Heart left ventricle (tissue), 13 donors: ENCODE measurements around the gene SRPK2.

Source experiments
- CTCF ChIP-seq, 12 donors: fragments of 200-600 bp; sonication (generic) in 4 of 12; IDR thresholded peaks; one replicate each; pipeline versions ENCODE4 v1.5.0 to v1.8.0; 2018 to 2022; ENCODE audit warnings: antibody characterized with exemption in 12 of 12, mild to moderate bottlenecking in 5 of 12
- POLR2A ChIP-seq, 2 donors: fragments of 450-650 bp; IDR thresholded peaks; one replicate each; pipeline ENCODE4 v1.6.1; 2017; ENCODE audit warnings: antibody characterized with exemption in 2 of 2, mild to moderate bottlenecking in 2 of 2, moderate library complexity in 2 of 2
- donor health status: ischemic (EF 13 %, LVEDD 7.1; RV severe dilation, severe dysfunction).
- donor health status: DM: no; HTN: yes; CAD: no.
- donor health status: DM: no; HTN: no; CAD: no.
- donor health status: ischemic (EF 25% LVEDD 6.9; RV normal size, moderate dysfunction).
- donor health status: ischemic (EF 25% LVEDD 5.7; RV mildly dilated, moderate dysfunction).
- donor health status: ischemic (EF 35%, LVEDD 5.7; RV mildly dilated, moderate dysfunction).
- donor health status: nonischemic (EF 11% LVEDD 7.7; RV severe dilation, severe dysfunction).
- donor health status: DM: yes; HTN: yes; CAD: no.
- donor health status: PGD.
- donor health status: ischemic (EF 29% LVEDD 5.4; RV normal size, mild dysfunction).
- donor health status: nonischemic (EF 23%, LVEDD 6.1; RV moderate dilation, normal function).

GRCh38 chr7:105195891-105196290 is 192.8 kb downstream of the SRPK2 start:
- no peak for TF ChIP-seq CTCF (IDR thresholded peaks at IDR 0.05)
- no peak for TF ChIP-seq POLR2A (IDR thresholded peaks at IDR 0.05)
